Inflammatory macrophage treated with lipopolysaccharide for 4 hours (primary cell): Measurements from ENCODE around the gene BAZ2B.
"Not testable (repeated sequence)": the region's sequence is repeated elsewhere in the genome, so short reads cannot be mapped to it uniquely, and the experiment has no call there.

Experiments
- DNase-seq: peaks from one replicate; pipeline ENCODE4 v3.0.0-alpha.2; 2020

BAZ2B gene

GRCh38 chr2:159399716-159400415, 216.5 kb downstream of the BAZ2B start:
- DNase-seq, result no peak

GRCh38 chr2:159396799-159397198, 219.5 kb downstream of the BAZ2B start:
- no peak for DNase-seq

GRCh38 chr2:159382447-159383028, 233.8 kb downstream of the BAZ2B start:
- no peak for DNase-seq

GRCh38 chr2:159381574-159381973, 234.8 kb downstream of the BAZ2B start:
- no peak for DNase-seq

- no peak for DNase-seq
These were observed 235.6 kb downstream of the BAZ2B start for GRCh38 chr2:159380685-159381239.

GRCh38 chr2:159379181-159379580, 237.2 kb downstream of the BAZ2B start:
- no peak for DNase-seq

GRCh38 chr2:159375241-159375640, 241.1 kb downstream of the BAZ2B start:
- no peak for DNase-seq

- no peak for DNase-seq
These were observed 244.8 kb downstream of the BAZ2B start for GRCh38 chr2:159371506-159371905.

- peak; percentile 33 for DNase-seq
These were observed 249.8 kb downstream of the BAZ2B start for GRCh38 chr2:159366538-159366937.

- DNase-seq, result peak; percentile 95
These were observed 253.5 kb downstream of the BAZ2B start for GRCh38 chr2:159362816-159363251.

- no peak for DNase-seq
These were observed 254.3 kb downstream of the BAZ2B start for GRCh38 chr2:159362094-159362493.

- DNase-seq, result not testable (repeated sequence)
These were observed 254.7 kb downstream of the BAZ2B start for GRCh38 chr2:159361603-159362002.

- no peak for DNase-seq
These were observed 260.2 kb downstream of the BAZ2B start for GRCh38 chr2:159356053-159356554.

GRCh38 chr2:159351977-159352376, 264.4 kb downstream of the BAZ2B start:
- DNase-seq, result no peak

- no peak for DNase-seq
These were observed 266.6 kb downstream of the BAZ2B start for GRCh38 chr2:159349674-159350299.

- DNase-seq, result peak; percentile 87
These were observed 289.6 kb downstream of the BAZ2B start for GRCh38 chr2:159326569-159327255.

- DNase-seq, result no peak
These were observed 293.9 kb downstream of the BAZ2B start for GRCh38 chr2:159322419-159322818.

GRCh38 chr2:159317392-159318088, 298.8 kb downstream of the BAZ2B start:
- DNase-seq, result no peak

GRCh38 chr2:159307942-159308341, 308.4 kb downstream of the BAZ2B start:
- DNase-seq, result no peak

- no peak for DNase-seq
These were observed 315.8 kb downstream of the BAZ2B start for GRCh38 chr2:159300586-159300985.

GRCh38 chr2:159298967-159299366, 317.4 kb downstream of the BAZ2B start:
- no peak for DNase-seq

- DNase-seq, result peak; percentile 11
These were observed 319.2 kb downstream of the BAZ2B start for GRCh38 chr2:159297042-159297707.
